Prostate gland (tissue), 2 donors: ENCODE data around the gene DNAH5.

ENCODE experiments used
- CTCF ChIP-seq, 4 experiments: fragments of 200-600 bp in 2 of 4; fragments of 450-650 bp in 2 of 4; sonication (generic) in 2 of 4; IDR thresholded peaks; 1 replicate in 3 of 4; 2 replicates in 1 of 4; pipeline ENCODE4 v1.5.1; 2016 to 2019; ENCODE audit warnings: antibody characterized with exemption in 4 of 4, mild to moderate bottlenecking in 2 of 4, moderate library complexity in 2 of 4
- POLR2A ChIP-seq: fragments of 450-650 bp; IDR thresholded peaks from one replicate; pipeline ENCODE4 v1.6.1; 2016; ENCODE audit warnings: antibody characterized with exemption, mild to moderate bottlenecking
- POLR2AphosphoS5 ChIP-seq: sonication (generic); formaldehyde crosslinking; IDR thresholded peaks from one replicate; pipeline ENCODE4 v1.6.1; 2017; ENCODE audit warnings: antibody characterized with exemption

- TF ChIP-seq POLR2AphosphoS5 (no peak), POLR2A (no peak), CTCF (IDR thresholded peaks at IDR 0.05) (no peak)
Observed at GRCh38 chr5:13785781-13786415, 158.6 kb downstream of the DNAH5 start.
